ENCODE measurements around the gene VSIG8. TPM values are rescaled to one million over a fixed set of nuclear protein-coding genes. Genes with fewer than 3 reads are reported as not detected.

VSIG8 gene
- total RNA-seq, 1 experiment from 2014 or later, result not detected

- H3K4me3 ChIP-seq (ENCODE audit: low read depth, low read length), result no peak overlapping the region
- H3K4me3 Mint-ChIP-seq (ENCODE audit: unreplicated experiment), result no peak overlapping the region
- BruUV-seq (replicated peaks), result no TSS peak
- POLR2A ChIA-PET, result no interaction called here
- TF ChIP-seq CTCF (IDR thresholded peaks at IDR 0.05; ENCODE audit: insufficient read depth in 1 of 2, low read depth in 1 of 2, low read length in 1 of 2, severe bottlenecking in 1 of 2, unreplicated experiment in 1 of 2), result no peak
- no peak for DNase-seq
- intact Hi-C loops (cut with micrococcal nuclease; ENCODE audit: unreplicated experiment), result no loop called here
- H3K36me3 Mint-ChIP-seq (ENCODE audit: insufficient read depth, unreplicated experiment), result no peaks in the 10 kb centered on the region
- H3K27me3 Mint-ChIP-seq (ENCODE audit: insufficient read depth, unreplicated experiment), result no peaks in the 10 kb centered on the region
- no peaks in the 10 kb centered on the region for H3K4me1 Mint-ChIP-seq (ENCODE audit: low read depth, unreplicated experiment)
- no peaks in the 10 kb centered on the region for H3K9me3 Mint-ChIP-seq (ENCODE audit: unreplicated experiment)
- no peaks in the 10 kb centered on the region; the same call in 1 of the 2 replicates for H3K27me3 ChIP-seq (replicated peaks; ENCODE audit: control insufficient read depth, insufficient read depth, low read length)
- CTCF ChIA-PET, result no interaction called here
- H3K9me3 ChIP-seq, result no peaks in the 10 kb centered on the region
- H3K27ac Mint-ChIP-seq (ENCODE audit: unreplicated experiment), result no peak overlapping the region
- no peaks in the 10 kb centered on the region for H3K4me1 ChIP-seq
- no peaks in the 10 kb centered on the region for H3K36me3 ChIP-seq (ENCODE audit: control insufficient read depth, insufficient read depth, low read length)
These were observed 5.2 kb upstream of the VSIG8 start for GRCh38 chr1:159867664-159868026.

DNA sequence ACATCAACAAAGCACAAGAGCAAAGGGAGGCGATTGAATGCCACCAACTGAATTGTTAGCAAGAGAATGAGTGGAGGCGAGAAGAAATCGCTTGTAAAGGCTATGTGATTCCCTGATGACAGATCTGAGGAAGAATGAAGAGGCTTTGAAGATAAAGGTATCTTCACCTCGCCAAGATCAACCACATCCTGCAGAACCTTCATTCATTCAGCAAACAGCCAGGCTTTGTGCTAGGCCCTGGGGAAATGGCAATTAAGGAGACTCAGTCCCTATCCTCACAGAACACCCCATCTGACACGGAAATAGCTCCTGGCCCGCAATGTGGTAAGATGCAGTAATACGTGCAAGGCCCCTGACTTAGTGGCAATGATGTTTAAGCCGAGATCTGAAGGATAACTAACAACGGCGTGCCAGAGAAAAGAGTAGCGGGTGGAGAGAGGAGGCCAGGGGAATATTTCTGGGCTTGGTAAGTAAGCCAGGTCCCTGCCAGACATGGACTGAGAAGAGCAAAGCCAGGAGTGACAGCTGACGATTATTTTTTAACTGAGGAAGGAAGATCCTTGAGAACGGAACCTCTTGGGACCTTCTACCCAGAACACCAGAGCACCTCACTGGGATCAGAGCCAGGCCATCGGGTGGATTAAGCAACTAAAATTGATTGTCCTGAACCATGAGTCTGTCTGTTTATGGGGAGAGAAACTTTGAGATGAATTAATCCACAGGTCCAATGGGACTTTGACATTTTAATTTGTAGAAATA is 4.6 kb upstream of the VSIG8 start:
- Histone ChIP-seq H3K27me3 (replicated peaks; ENCODE audit: control insufficient read depth, insufficient read depth, low read length) (no peaks in the 10 kb centered on the region; the same call in 1 of the 2 replicates), H3K9me3 (no peaks in the 10 kb centered on the region), H3K36me3 (ENCODE audit: control insufficient read depth, insufficient read depth, low read length) (no peaks in the 10 kb centered on the region), H3K4me1 (no peaks in the 10 kb centered on the region), H3K4me3 (ENCODE audit: low read depth, low read length) (no peak overlapping the region)
- ChIA-PET CTCF (interaction anchor here (0.6 kb wide), 1 partner anchor 215 kb away, joined by 4 read pairs; no protein-coding TSS in a partner anchor), POLR2A (no interaction called here)
- no TSS peak for BruUV-seq (replicated peaks)
- H3K36me3 Mint-ChIP-seq (ENCODE audit: insufficient read depth, unreplicated experiment), result no peaks in the 10 kb centered on the region
- no peaks in the 10 kb centered on the region for H3K27me3 Mint-ChIP-seq (ENCODE audit: insufficient read depth, unreplicated experiment)
- no peak overlapping the region for H3K4me3 Mint-ChIP-seq (ENCODE audit: unreplicated experiment)
- no peaks in the 10 kb centered on the region for H3K9me3 Mint-ChIP-seq (ENCODE audit: unreplicated experiment)
- no peak for DNase-seq
- no peak overlapping the region for H3K27ac Mint-ChIP-seq (ENCODE audit: unreplicated experiment)
- no peaks in the 10 kb centered on the region for H3K4me1 Mint-ChIP-seq (ENCODE audit: low read depth, unreplicated experiment)
- TF ChIP-seq CTCF (IDR thresholded peaks at IDR 0.05; ENCODE audit: insufficient read depth in 1 of 2, low read depth in 1 of 2, low read length in 1 of 2, severe bottlenecking in 1 of 2, unreplicated experiment in 1 of 2), result no peak
- intact Hi-C loops (cut with micrococcal nuclease; ENCODE audit: unreplicated experiment), result no loop called here

DNA sequence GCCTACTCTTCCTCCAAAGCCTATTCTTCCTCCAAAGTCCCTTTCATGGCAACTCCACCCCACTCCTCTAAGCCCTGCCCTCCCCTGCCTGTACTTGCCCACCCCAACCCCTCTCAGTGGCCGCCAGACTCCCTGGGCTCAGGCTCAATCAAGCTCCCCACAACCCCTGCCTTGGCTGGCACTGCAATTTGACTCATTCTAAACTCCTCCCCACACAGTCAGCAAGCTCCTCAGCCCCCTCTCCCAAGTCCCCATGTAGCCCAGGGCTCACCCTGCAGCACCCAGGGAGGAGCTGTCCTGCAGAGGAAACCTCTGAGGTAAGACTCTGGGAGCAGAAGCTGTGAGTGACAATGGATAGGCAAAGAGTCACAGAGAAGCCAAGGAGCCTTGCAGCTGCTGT is 3.6 kb upstream of the VSIG8 start:
- ChIA-PET POLR2A (interaction anchor here (0.6 kb wide), 1 partner anchor 67 kb away, joined by 3 read pairs; no protein-coding TSS in a partner anchor), CTCF (interaction anchor here (0.6 kb wide), 1 partner anchor 216 kb away, joined by 4 read pairs; no protein-coding TSS in a partner anchor)
- DNase-seq, result no peak
- no peak for TF ChIP-seq CTCF (IDR thresholded peaks at IDR 0.05; ENCODE audit: insufficient read depth in 1 of 2, low read depth in 1 of 2, low read length in 1 of 2, severe bottlenecking in 1 of 2, unreplicated experiment in 1 of 2)
- Mint-ChIP-seq H3K4me3 (ENCODE audit: unreplicated experiment) (no peak overlapping the region), H3K36me3 (ENCODE audit: insufficient read depth, unreplicated experiment) (no peaks in the 10 kb centered on the region), H3K27me3 (ENCODE audit: insufficient read depth, unreplicated experiment) (no peaks in the 10 kb centered on the region), H3K9me3 (ENCODE audit: unreplicated experiment) (no peaks in the 10 kb centered on the region), H3K4me1 (ENCODE audit: low read depth, unreplicated experiment) (no peaks in the 10 kb centered on the region), H3K27ac (ENCODE audit: unreplicated experiment) (no peak overlapping the region)
- no peaks in the 10 kb centered on the region for H3K4me1 ChIP-seq
- no TSS peak for BruUV-seq (replicated peaks)
- no peak overlapping the region for H3K4me3 ChIP-seq (ENCODE audit: low read depth, low read length)
- no peaks in the 10 kb centered on the region for H3K36me3 ChIP-seq (ENCODE audit: control insufficient read depth, insufficient read depth, low read length)
- no peaks in the 10 kb centered on the region for H3K9me3 ChIP-seq
- intact Hi-C loops (cut with micrococcal nuclease; ENCODE audit: unreplicated experiment), result no loop called here
- H3K27me3 ChIP-seq (replicated peaks; ENCODE audit: control insufficient read depth, insufficient read depth, low read length), result no peaks in the 10 kb centered on the region; the same call in 1 of the 2 replicates

Data from Caco-2 (cell line).